Activated CD8-positive, alpha-beta memory T cell treated with anti-CD3 and anti-CD28 coated beads, Interleukin-2, amount 50 U/mL, for 4 hours (primary cell): ENCODE measurements around the gene FUOM.

Experiments used
- DNase-seq: peaks from one replicate; pipeline ENCODE4 v3.0.0-alpha.2; 2020

The FUOM gene

DNA sequence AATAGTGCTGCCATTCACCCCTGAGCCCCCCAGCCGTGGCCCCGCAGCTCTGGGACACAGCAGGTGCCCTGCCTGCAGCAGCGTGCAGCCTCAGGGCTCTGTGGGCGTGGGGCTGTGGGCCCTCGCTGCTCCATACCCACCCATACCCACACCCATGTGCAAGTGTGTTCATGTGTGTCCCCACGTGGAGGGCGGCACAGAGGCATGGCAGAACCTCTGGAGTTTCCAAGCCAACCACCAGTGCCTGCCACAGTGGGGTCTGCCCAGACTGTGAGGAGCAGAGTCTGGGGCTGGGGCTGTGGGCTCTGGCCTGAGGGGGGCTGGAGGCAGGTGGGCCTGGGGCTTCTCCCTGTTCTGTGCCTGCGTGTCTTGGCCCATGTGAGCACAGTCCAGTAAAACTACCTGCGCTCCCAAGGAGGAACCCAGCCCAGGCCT is 8.2 kb downstream of the FUOM start:
- no peak for DNase-seq

DNA sequence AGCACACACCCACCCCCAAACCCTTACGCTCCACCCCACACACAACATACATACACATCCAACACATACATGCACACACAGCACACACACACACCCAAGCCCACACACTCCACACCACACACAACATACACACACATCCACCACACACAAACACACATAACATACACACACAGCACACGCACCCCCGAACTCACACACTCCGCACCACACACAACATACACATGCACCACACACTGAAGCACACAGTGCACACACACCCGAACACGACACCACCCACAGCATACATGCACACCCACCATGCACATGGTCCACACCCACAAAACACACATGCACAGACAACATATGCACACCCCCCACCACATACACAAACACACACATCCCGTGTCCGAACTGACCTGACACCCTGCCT is 8.7 kb downstream of the FUOM start:
- DNase-seq = no peak

DNA sequence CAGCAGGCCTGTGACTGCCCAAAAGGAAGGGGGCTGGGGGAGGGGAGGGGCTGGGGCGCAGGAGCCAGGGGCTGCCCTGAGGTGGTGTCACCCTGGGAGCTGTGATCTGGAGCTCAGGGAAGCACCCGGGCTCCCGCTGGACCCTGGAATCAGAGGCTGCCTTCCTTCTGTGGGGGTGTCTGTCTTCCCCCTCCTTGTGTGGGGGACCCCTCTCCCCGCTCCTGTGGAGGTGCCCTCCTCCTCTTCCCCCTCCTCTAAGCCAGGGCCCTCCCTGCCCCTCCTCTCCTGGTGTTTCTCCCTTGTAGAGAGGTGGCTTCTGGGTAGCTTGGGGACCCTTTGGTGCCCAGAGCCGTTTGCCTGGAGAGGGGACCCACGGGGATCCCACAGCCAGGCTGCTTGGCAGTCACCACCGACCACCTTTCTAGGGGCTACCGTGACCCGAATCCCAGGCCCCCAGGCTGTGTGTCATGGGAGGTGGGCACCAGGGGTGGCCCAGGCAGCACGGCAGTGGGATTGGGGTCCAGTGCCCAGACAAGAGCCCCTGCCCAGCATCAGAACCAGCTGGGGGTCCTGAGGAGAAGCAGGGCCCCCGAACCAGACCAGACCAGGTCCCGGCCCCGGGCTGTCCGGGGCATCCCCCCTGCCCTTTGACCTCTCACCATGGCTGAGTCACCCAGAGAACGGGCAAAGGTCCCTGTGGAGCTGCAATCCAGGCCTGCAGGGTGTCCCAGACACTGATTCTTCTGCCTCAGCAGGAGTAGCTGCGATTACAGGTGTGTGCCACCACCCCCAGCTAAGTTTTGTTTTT is 9.9 kb downstream of the FUOM start:
- DNase-seq = no peak

DNA sequence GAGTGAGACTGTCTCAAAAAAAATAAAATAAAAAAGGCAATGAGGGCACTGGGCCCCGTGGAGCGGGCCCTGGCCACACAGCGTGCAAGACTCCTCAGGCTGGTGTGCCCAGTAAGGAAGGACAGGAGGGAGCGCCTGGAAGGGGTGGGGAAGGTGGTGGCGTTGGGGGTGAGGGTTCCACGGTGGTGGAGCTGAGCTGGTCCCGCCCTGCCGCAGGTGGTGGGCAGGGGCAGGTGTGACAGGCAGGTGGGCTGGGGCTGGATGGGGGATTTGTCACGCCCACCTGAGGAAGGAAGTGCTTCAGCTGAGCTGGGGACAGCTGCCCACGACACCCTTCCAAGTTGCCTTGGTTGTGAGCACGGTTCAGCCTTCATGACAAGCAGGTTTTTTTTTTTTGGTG is 11.4 kb downstream of the FUOM start:
- DNase-seq = no peak

DNA sequence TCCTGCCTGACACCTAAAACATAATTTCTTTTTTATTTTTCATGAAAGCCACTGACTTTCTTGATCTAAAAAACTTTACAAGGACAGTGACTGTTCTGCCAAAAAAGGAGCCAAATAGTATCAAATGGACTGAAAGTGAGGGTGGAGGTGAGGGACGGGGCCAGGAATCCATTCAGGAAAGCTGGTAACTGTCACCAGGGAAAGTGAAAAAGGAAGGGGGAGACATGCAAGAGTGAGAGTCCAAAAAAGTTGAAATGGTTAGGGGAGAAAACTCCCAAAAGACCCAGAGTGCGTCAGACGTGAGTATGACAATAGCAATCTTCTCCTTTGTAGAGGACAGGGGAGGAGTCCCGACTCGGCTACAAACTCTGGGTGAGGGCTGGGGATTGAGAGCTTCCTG is 13.6 kb downstream of the FUOM start:
- no peak for DNase-seq

DNA sequence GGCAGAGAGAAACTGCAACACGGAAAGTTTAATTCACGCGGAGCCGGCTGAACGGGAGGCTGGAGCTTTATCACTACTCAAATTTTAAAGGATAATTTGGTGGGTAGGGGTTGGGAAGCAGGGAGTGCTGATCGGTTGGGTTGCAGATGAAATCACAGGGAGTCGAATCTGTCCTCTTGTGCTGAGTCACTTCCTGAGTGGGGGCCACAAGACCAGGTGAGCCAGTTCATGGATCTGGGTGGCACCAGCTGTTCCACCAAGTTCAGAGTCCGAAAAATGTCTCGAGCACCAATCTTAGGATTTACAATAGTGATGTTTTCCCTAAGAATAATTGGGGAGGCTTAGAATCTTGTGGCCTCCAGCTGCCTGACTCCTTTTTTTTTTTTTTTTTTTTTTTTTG is 14.3 kb downstream of the FUOM start:
- no peak for DNase-seq

DNA sequence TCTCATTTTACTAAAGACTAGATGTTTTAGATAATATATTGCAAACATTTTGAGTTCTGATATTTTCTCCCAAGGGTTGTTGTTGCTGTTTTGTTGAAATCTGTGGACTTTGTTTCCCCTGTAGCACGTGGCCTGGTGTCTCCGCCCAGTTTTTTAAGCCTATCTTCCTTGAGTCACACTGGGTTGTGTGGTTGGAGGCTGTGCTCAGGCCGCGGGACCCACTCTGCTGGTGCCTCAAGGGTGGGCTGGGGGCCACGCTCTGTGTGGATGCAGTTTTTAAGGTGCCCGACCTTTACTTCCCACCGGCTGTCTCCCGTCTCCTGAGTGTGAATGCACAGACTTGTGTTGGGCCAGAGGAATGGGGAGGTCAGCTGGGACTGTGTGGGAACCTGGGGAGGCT is 14.9 kb downstream of the FUOM start:
- DNase-seq = no peak

DNA sequence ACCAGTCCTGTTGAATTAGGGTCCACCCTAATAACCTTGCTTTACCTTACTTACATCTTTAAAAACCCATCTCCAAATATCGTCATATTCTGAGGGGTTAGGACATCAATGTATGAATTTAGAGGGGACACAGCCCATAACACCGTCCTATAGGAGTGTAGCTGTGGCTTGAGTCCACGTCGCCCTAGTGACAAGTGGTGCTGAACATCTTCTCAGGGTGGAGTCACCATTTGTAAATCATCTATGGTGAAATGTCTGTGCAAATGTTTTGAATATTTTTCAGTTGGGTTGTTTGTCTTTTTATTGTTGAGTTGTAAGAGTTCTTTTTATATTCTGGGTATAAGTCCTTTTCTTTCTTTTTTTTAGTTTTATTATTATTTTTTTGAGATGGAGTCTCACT is 15.8 kb downstream of the FUOM start:
- no peak for DNase-seq

DNA sequence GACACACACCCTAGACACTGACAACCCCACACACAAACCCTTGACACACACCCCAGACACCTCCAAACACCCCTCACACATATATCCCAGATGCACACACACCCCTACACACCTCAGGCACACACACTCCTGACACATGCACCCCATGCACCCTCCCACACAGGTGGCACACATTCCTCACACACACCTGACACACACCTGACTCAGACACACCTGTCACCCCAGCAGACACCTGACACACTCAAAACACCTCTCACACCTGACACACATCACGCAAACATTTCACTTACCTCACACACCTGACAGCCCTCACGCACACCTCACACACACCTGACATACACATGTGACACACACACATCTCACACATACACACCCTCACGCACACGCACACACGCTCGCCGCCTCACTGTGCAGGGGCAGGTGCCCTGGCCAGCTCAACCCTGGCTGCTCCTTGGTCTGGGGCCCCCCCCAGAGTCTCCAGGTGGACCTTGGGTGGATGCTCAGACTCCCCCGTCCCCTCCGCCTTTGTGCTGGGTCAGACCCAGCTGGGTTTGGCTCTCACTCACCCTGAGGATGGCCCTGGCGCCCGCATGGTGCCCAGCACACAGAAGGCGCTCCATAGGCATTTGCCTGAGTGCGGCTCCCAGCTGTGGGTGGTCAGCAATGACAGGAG is 18.0 kb downstream of the FUOM start:
- no peak for DNase-seq

DNA sequence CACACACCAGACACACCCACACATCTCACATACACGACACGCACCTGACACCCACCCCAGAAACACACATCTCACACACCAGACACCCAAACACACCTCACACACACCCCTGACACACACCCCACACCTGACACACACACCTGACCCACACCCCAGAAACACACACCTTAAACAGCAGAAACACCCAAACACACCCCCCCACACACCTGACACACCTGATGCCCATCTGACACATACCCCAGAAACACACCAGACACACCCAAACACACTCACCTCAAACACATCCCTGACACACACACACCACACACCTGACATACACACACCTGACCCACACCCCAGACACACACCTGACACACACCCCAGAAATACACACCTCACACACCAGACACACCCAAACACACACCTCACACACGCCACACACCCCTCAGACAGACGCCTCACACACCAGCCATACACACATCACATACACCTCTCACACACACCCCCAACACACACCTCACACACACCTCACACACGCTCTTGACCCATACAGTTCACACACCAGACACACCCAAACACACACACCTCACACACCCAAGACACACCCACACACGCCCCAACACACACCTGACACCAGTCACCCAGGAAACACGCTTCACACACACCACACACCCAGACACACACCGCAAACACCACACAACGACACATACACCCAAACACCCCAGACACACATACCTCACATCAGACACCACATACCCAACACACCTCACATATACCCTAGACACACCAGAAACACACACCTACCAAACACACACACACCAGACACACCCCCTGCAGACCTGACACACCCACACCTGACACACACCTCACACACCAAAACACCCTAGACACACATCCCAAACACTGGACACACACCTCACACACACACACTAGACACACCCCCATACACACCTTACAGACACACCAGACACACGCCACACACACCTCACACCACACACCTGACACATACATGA is 19.4 kb downstream of the FUOM start:
- no peak for DNase-seq

DNA sequence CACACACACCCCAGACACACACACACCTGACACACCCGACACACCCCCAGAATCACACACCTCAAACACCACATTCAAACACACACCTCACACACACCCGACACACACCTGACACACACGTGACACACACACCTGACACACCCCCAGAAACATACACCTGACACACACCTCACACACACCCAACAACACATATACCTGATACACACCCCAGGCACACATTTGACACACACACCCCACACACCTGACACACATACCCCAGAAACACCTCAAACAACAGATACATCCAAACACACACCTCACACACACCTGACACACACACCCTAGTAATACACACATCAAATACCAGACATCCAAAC is 20.5 kb downstream of the FUOM start:
- no peak for DNase-seq

DNA sequence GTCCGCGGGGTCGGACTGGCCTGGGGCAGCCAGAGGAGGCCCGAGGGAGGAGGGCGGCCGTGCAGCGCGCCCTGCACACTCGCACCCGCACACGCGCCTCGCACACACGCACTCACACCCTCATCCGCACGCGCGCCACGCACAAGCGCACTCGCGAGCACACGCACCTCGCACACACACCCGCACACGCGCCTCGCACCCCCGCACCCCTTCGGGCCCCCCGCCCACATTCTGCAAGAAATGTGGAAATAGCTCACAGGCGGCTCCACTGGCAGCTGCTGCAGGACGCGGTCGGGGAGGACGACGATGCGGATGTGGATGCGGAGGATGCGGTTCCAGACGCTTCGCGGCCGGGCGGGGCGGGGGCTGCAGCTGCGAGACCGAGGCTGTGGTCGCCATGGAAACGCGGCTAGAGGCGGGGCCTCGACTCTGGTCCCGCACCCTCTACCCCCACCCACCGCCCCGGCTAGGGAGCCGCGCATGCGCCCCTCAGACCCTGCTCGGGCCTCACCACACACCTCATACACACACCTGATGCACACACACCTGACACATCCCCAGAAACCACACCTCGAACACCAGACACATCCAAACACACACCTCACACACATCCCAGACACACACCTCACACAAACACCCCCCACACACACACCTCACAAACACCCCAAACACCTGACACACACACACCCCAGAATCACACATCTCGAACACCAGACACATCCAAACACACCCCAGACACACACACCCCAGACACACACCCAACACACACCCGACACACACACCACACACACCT is 21.0 kb downstream of the FUOM start, which contains the start of gene CALY:
Gene CALY (minus strand): TSS at position 320 of the 793 bp plus-strand sequence. CDS start 7,907 bp downstream, outside the sequence.
- DNase-seq = peak; percentile 74

DNA sequence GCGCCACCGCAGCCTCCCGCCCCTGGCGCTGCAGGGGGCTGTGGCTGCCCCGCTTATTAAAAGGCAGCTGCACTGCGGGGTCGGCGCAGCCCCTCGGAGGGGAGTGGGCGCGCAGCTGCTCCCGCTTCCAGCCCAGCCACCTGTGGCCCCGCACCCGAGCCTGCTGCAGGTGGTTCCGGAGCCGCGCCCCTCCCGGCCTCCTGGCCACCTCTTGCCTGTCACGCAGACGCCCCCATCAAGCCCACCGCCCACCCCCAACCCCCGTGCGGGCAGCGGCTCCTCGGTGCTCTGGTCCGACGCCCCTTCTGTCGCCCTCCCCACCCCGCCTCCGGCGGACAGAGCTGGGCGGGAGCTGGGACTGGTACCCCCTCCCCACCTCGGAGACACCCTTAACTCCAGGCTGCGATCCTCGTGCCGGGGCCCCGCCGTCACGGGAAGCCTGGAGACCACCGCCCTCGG is 21.7 kb downstream of the FUOM start:
- DNase-seq = no peak

DNA sequence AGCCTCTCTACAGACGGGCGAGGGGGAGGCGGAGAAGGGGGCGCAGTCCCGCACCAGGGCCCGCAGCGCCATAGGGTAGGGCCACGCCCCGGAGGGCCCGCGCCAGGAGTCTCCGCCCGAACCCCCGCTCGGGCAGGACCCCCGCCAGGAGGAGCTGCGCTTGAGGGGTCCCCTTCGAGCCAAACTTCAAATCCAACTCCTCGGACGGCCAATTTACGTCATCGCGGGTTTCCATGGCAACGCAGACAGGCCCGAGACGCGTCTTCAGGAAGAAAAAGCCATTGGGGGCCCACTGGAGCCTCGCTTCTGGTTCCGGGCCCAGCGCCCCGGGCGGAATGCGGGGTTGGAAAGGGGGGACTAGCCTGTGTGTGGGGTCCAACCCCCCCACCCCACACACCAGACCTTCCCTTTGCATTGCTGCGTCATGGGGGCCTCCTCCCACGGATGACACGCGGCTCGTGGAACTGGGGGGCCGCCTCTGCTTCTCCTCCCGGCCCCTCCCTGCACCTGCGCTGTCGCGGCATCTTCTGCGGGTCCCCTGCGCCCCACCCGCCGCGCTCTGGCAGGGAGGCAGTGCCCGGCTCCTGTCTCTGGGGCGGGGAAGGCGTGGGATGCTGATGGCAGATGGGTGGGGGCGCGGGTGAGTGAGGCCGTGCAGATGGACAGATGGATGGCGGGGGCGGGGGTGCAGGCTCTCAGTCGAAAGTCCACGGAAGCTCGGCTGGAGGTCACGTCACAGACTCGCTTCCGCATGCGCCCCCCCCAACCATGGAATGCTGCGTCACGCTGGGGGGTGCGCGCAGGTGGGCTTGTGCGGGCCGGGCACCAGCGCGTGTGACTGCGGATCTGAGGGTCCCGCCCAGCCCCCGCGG is 22.3 kb downstream of the FUOM start:
- peak; percentile 85 for DNase-seq

DNA sequence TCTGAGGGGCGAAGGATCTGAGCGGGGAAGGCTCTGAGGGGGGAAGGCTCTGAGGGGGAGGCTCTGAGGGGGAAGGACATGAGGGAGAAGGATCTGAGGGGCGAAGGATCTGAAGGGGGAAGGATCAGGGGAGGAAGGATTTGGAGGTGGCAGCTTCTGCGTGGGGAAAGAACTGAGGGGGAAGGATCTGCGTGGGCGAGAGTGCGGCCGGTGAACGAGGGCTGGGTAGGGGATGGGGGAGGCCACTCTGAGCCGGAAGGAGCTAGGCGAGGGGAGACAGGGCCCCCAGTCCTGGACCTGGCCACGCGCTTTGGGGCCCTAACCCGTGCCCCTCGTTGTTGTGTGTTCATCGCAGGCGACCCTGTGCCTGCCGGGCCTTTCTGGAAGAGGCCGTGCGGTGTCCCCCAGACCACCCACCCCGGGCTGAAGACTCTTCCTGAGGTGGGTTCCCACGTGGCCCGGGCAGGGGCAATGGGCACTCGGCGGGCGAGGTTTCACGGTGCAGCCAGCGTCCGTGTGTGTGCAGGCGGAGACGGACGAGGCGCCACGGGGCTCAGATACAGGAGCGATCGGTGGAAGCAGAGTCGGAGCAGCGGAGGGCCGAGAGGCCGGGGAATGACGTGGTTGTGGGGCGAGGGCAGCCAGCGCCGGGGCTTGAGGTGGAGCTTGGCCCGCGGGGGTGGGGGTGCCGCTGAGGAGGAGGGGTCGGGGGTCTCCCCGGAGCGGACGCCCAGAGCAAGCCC is 23.1 kb downstream of the FUOM start:
- DNase-seq = no peak

DNA sequence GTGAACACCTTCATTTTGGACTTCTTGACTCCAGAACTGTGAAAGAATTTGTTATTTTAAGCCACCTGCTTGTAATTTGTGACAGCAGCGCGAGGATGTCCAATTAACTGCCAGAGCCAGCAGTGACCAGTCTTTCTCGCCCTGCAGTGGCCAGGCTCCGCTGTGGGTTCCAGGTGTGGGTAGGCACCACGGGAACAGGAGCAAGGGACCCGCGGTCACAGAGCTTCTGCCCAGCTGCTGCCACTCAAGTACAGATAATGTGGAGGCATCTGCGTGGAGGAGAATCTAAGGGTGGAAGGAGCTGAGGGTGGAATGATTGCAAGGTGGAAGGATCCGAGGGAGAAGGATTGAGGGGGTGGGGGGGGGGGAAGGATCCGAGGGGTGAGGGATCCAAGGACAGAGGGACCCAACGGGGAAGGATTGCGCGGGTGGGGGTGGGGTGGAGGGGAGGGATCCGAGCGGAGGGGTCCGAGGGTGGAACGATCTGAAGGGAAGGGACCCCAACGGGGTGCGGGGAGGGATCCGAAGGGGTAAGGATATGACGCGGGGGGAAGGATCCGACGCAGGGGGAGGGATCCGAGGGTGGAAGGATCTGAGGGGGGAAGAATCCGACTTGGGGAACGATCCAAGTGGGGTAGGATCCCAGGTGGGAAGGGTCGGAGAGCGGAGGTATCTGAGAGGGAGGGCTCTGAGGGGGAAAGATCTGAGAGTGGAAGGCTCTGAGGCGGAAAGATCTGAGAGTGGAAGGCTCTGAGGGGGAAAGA is 24.7 kb downstream of the FUOM start:
- DNase-seq = no peak

DNA sequence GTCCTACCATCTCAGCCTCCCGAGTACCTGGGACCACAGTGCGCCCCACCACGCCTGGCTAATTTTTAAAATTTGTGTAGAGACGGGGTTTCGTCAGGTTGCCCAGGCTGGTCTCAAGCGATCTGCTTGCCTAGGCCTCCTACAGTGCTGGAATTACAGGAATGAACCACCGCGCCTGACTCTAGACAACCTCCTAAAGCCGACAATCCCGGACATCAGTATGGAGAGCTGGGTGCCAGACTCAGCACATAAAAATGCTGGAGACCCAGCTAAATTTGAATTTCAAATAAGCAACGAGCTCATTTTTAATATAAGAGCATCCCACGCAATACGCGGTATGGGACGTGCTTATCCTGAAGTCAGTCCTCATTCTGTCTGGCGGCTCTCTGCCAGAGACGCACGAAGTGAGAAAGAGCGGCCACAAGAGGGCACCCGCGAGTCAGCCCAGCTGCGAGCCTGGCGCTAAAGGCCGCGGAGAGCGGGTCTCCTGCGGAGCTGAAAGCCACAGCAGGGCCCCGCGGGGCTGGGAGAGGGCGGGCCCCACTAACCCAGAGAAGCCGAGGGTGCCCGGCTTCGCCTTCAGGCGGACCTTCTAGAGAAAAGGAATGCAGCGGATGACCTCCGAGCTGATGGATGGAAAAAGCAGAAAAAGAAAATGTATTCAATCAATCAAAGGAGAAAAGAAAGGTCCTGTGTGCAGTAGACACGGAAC is 28.2 kb downstream of the FUOM start:
- DNase-seq = peak; percentile 91

DNA sequence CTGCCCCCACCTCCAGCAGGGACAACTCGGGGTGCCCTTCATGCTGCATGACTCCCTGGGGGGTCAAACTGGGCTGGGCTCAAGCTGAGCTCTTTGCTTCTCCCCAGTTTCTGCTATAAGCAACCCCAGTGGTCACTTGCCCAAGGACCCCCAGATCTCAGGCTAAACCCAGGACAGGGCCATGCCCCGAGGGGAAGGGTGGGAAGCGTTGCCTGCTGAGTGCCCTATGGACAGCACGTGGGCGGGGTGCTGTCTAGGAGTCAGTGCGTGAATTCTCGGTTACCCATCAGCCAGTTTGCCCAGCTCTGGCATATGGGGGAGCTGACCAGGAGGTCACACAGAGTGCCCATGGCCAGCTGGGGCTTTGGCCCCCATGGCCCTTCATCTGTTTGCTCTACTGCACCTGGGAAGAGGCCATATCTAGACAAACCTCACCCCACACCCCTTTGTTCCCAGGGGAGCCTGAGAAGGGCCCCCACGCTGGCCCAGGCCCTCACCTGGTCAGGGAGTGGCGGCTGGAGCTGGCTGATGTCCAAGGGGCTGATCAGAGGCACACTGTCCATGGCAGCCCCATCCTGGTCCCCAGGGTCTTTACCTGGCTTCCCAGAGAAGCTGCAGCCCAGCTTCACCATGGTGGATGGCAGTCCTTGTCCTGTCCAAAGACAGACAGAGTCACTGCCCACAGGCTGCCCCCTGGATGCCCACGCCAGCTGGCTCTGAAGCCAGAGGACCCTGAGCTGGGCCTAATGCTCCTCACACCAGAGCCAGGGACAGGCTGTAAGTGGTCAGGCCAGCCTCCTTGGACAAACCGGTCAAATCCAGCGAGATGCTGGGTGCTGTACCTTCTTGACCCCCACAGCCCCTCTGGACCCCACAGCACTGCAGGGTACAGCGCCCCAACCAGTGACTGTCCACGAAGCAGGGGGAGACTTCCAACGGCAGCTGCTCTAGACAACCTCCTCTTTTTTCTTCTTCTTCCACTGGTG is 29.2 kb downstream of the FUOM start:
- DNase-seq = no peak
